ENCODE results near the gene FAT2.

GRCh38 chr5:151551985-151552384 is 39.1 kb downstream of the FAT2 start:
- TF ChIP-seq TAF1 (IDR thresholded peaks at IDR 0.05; ENCODE audit: borderline replicate concordance, low read depth, low read length), result no peak
- no peak for TF ChIP-seq POLR2AphosphoS5 (IDR thresholded peaks at IDR 0.05; ENCODE audit: low read depth, low read length)
- no peak for TF ChIP-seq POLR2A (IDR thresholded peaks at IDR 0.05; ENCODE audit: low read depth, low read length)
